Kidney (tissue), 14 donors: ENCODE measurements around the gene DNTT. TPM values are rescaled to one million over a fixed set of nuclear protein-coding genes. Genes with fewer than 3 reads are reported as not detected.

Experiments
- DNase-seq, 5 donors: peaks; one replicate each; pipeline ENCODE4 v3.0.0-alpha.2; 2013 to 2020
- FAIRE-seq: peaks from 2 replicates; lab custom pipeline; 2012; peaks lifted over from hg19 to GRCh38; lab: Jason Lieb, UNC
- H3K27ac ChIP-seq, 2 donors: one replicate each; pipeline ENCODE4 v1.7.0; 2013; ENCODE audit warnings: low read depth in 2 of 2, low read length in 2 of 2, inconsistent platforms in 1 of 2
- H3K27me3 ChIP-seq: one replicate; pipeline ENCODE4 v1.7.1; 2013; ENCODE audit warnings: low read length, inconsistent platforms; ENCODE audit not compliant: control insufficient read depth, insufficient read depth
- H3K36me3 ChIP-seq, 3 donors: one replicate each; pipeline versions ENCODE4 v1.7.0 to v1.7.1; 2013; ENCODE audit warnings: low read length in 3 of 3, control low read depth in 1 of 3, inconsistent platforms in 1 of 3; ENCODE audit not compliant: insufficient read depth in 3 of 3, control insufficient read depth in 2 of 3
- H3K4me1 ChIP-seq, 3 donors: one replicate each; pipeline versions ENCODE4 v1.7.0 to v1.7.1; 2013; ENCODE audit warnings: low read length in 3 of 3, inconsistent platforms in 1 of 3, low read depth in 1 of 3; ENCODE audit not compliant: control insufficient read depth in 2 of 3, insufficient read depth in 2 of 3
- H3K4me3 ChIP-seq, 3 donors: one replicate each; pipeline versions ENCODE4 v1.7.0 to v1.8.1; 2013; ENCODE audit warnings: low read length in 3 of 3, control low read depth in 1 of 3, inconsistent platforms in 1 of 3
- H3K9ac ChIP-seq, 3 donors: one replicate each; pipeline versions ENCODE4 v1.7.0 to v1.7.1; 2013; ENCODE audit warnings: low read length in 3 of 3, control low read depth in 1 of 3, inconsistent platforms in 1 of 3
- H3K9me3 ChIP-seq, 3 donors: one replicate each; pipeline versions ENCODE4 v1.7.0 to v1.7.1; 2013; ENCODE audit warnings: low read length in 3 of 3, control low read depth in 1 of 3, inconsistent platforms in 1 of 3; ENCODE audit not compliant: control insufficient read depth in 2 of 3, insufficient read depth in 1 of 3
- CTCF ChIP-seq: IDR thresholded peaks from 3 replicates; pipeline ENCODE4 v1.5.1; 2012; ENCODE audit warnings: mild to moderate bottlenecking, moderate library complexity, borderline replicate concordance; ENCODE audit not compliant: insufficient read depth; ENCODE audit errors: extremely low read depth
- intact Hi-C: fragments of 100-400 bp; cut with DNase I; formaldehyde crosslinking; loops from one replicate; pipeline ENCODE4 v1.11.1; 2022
- polyA plus RNA-seq: library from polyadenylated mRNA; stranded (reverse); fragments of 350-450 nt; fragmentation: Illumina TruSeq; extraction: RNeasy Lipid Tissue Mini Kit (QIAGEN cat#74804); gene quantifications from one replicate; pipeline ENCODE4 v1.2.3, GENCODE V29; 2014; ENCODE audit warnings: low read depth, low replicate concordance; ENCODE audit not compliant: insufficient read depth
- total RNA-seq: library from RNA; stranded (reverse); fragmentation: NEBNext Ultra II Directional; extraction: Animal tissue kit (Norgen Biotek cat#: 25700); gene quantifications from one replicate; pipeline ENCODE4 v1.2.1, GENCODE V29; 2021
- donor health status: control.
- donor health status: control.
- donor health status: control.
- donor health status: control.
- donor health status: control.
- donor health status: DM: yes; HTN: yes; CAD: no.
- donor health status: Normal renal cell carcinoma (clear cell type).

The DNTT gene
- total and polyA plus RNA-seq, 2 donors from 2014 or later, result not detected

GRCh38 chr10:96360331-96360730 lies 56.1 kb downstream of the DNTT start:
- no peak for DNase-seq
- H3K4me3 ChIP-seq, result no peak overlapping the region
- no peak for FAIRE-seq
- no peak overlapping the region for H3K27ac ChIP-seq
- no peaks in the 10 kb centered on the region for H3K9me3 ChIP-seq
- no peaks in the 10 kb centered on the region for H3K4me1 ChIP-seq
- H3K36me3 ChIP-seq, result no peaks in the 10 kb centered on the region
- H3K9ac ChIP-seq, result no peak overlapping the region
- no peaks in the 10 kb centered on the region for H3K27me3 ChIP-seq
- TF ChIP-seq CTCF, result no peak
- intact Hi-C loops, result no loop called here

GRCh38 chr10:96360766-96361165 lies 56.5 kb downstream of the DNTT start:
- FAIRE-seq, result no peak
- intact Hi-C loops, result no loop called here
- Histone ChIP-seq H3K4me3 (no peak overlapping the region), H3K9me3 (no peaks in the 10 kb centered on the region), H3K9ac (no peak overlapping the region), H3K4me1 (no peaks in the 10 kb centered on the region), H3K27me3 (no peaks in the 10 kb centered on the region), H3K36me3 (no peaks in the 10 kb centered on the region), H3K27ac (no peak overlapping the region)
- no peak for DNase-seq
- TF ChIP-seq CTCF, result no peak

DNA sequence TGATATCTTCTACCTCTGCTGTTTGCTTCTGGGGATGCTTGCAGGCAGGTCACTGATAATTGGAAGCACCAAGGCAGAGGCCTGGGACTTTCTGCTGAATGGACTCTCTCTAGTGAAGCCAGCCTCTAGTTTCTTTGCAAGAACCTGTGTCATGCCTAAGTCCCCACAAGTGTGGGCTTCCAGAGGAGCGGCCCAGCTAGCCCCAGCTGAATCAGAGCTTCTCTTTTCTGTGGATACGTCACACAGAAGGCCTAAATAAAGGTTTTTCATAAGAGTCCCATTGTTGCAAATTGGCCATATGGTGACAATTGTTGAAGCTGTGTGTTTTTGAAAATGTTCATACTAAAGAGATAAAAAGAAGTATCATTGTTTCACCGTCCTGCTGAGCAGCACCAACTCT lies 61.3 kb downstream of the DNTT start:
- intact Hi-C loops, result no loop called here
- FAIRE-seq, result no peak
- Histone ChIP-seq H3K36me3 (no peaks in the 10 kb centered on the region), H3K4me3 (no peak overlapping the region), H3K27ac (no peak overlapping the region), H3K9me3 (no peaks in the 10 kb centered on the region), H3K9ac (no peak overlapping the region), H3K27me3 (no peaks in the 10 kb centered on the region), H3K4me1 (no peaks in the 10 kb centered on the region)
- no peak for DNase-seq
- TF ChIP-seq CTCF, result no peak

DNA sequence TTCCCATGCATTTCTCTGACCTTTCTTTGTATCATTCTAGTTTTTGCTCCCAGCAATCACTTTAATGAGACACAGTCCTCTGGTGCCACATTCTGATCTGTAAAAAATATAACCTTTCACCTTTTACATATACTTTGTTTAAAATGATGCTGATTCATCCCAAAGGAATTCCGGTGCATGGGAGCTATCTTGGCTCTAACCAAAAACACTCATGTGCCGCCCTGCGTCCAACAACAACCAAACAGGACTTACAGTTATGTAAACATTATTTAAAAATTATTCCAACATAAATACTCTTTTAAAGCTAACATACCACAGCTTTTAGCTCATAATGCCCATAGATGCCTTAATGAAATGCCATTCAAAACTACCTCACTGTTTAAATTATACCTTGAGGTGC lies 62.3 kb downstream of the DNTT start:
- no peaks in the 10 kb centered on the region for H3K9me3 ChIP-seq
- no peaks in the 10 kb centered on the region for H3K27me3 ChIP-seq
- no peak overlapping the region for H3K27ac ChIP-seq
- DNase-seq, result no peak
- FAIRE-seq, result no peak
- H3K36me3 ChIP-seq, result no peaks in the 10 kb centered on the region
- H3K4me1 ChIP-seq, result no peaks in the 10 kb centered on the region
- TF ChIP-seq CTCF, result no peak
- no peak overlapping the region for H3K9ac ChIP-seq
- intact Hi-C loops, result no loop called here
- H3K4me3 ChIP-seq, result no peak overlapping the region
